Right lobe of liver (tissue), 6 donors: ENCODE results near the gene BCL11B. TPM values are rescaled to one million over a fixed set of nuclear protein-coding genes. Genes with fewer than 3 reads are reported as not detected.

Source experiments
- ATAC-seq, 4 donors: fragments of 200-7000 bp; cut with Tn5 transposase; one replicate each; pipeline ENCODE4 v1.9.1; 2020; ENCODE audit warnings: mild to moderate bottlenecking in 4 of 4, moderate library complexity in 4 of 4
- DNase-seq, 3 donors: peaks; one replicate each; pipeline ENCODE4 v3.0.0-alpha.2; 2020
- H3K27ac ChIP-seq, 3 donors: fragments of 200-600 bp; one replicate each; pipeline ENCODE4 v1.8.0; 2022
- H3K27me3 ChIP-seq, 2 donors: fragments of 200-600 bp; one replicate each; pipeline ENCODE4 v1.8.0; 2022
- H3K36me3 ChIP-seq, 4 donors: fragments of 200-600 bp; sonication (generic) in 1 of 4; one replicate each; pipeline versions ENCODE4 v1.5.1 to v1.8.0; 2017 to 2022; ENCODE audit warnings: control low read depth in 1 of 4
- H3K4me1 ChIP-seq, 4 donors: fragments of 200-600 bp; sonication (generic) in 1 of 4; one replicate each; pipeline versions ENCODE4 v1.5.1 to v1.8.0; 2017 to 2022; ENCODE audit warnings: control low read depth in 1 of 4
- H3K4me3 ChIP-seq, 3 donors: fragments of 200-600 bp; one replicate each; pipeline ENCODE4 v1.8.0; 2022
- H3K9me3 ChIP-seq, 4 donors: fragments of 200-600 bp; sonication (generic) in 1 of 4; one replicate each; pipeline versions ENCODE4 v1.5.1 to v1.8.0; 2017 to 2022; ENCODE audit warnings: control low read depth in 1 of 4
- POLR2A ChIP-seq: fragments of 450-650 bp; IDR thresholded peaks from one replicate; pipeline ENCODE4 v1.6.1; 2017; ENCODE audit warnings: antibody characterized with exemption, mild to moderate bottlenecking
- WGBS: methylation state at CpG from one replicate; pipeline ENCODE4 v1.1.6; 2018; ENCODE audit warnings: low coverage, low lambda C conversion rate; ENCODE audit not compliant: insufficient coverage; ENCODE audit errors: missing lambda C conversion rate; 5-methylcytosine and 5-hydroxymethylcytosine counted together
- intact Hi-C, 2 donors: fragments of 100-400 bp; cut with DNase I; formaldehyde crosslinking; loops; one replicate each; pipeline versions ENCODE4 v1.11.2 to v1.14.1; 2022
- total RNA-seq, 6 experiments: library from RNA; depleted of rRNA in 2 of 6; stranded (reverse); fragments of >200 nt in 2 of 6; fragmentation: NEBNext Ultra II Directional in 3 of 6; extraction: Animal tissue kit (Norgen Biotek cat#: 25700) in 3 of 6; gene quantifications; one replicate each; pipeline versions ENCODE4 v1.1.0 to v1.2.4, GENCODE V29; 2016 to 2023
- TF ChIP-seq, protein P1 (sequence below), 4 donors: fragments of 200-600 bp in 3 of 4; fragments of 450-650 bp in 1 of 4; IDR thresholded peaks; one replicate each; pipeline versions ENCODE4 v1.5.1 to v1.8.0; 2016 to 2022; ENCODE audit warnings: antibody characterized with exemption in 4 of 4, mild to moderate bottlenecking in 2 of 4
- donor health status: DM: no; HTN: yes; CAD: no.
- donor health status: DM: no; HTN: no; CAD: no.
- donor health status: DM: no; HTN: no; CAD: no.
- donor health status: DM: no; HTN: yes; CAD: no.
- donor health status: DM: no; HTN: yes; CAD: no.

The BCL11B gene
- total RNA-seq, 6 experiments from 2014 or later, result 0.04 to 0.61 (median 0.24) TPM

DNA sequence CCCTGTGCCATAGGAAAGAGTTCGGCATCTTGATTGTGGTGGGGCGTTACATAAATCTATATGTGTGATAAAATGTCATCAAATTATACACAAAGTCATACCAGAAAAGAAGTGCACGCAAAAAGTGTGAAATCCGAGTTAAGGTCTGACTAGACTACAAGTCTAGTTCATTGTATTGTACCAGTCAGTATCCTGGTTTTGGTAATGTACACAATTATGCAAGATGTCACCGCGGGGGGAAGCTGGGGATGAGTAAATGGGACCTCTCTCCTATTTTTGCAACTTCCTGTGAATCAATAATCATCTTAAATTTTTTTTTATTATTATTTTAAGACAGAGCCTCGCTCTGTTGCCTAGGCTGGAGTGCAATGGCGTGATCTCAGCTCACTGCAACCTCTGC lies 43.2 kb upstream of the BCL11B start:
- peaks cover 0 to 34% (median 11%) of the 10 kb centered on the region in 4 donors for H3K4me1 ChIP-seq
- TF ChIP-seq POLR2A, result no peak
- TF ChIP-seq, protein P1, sequence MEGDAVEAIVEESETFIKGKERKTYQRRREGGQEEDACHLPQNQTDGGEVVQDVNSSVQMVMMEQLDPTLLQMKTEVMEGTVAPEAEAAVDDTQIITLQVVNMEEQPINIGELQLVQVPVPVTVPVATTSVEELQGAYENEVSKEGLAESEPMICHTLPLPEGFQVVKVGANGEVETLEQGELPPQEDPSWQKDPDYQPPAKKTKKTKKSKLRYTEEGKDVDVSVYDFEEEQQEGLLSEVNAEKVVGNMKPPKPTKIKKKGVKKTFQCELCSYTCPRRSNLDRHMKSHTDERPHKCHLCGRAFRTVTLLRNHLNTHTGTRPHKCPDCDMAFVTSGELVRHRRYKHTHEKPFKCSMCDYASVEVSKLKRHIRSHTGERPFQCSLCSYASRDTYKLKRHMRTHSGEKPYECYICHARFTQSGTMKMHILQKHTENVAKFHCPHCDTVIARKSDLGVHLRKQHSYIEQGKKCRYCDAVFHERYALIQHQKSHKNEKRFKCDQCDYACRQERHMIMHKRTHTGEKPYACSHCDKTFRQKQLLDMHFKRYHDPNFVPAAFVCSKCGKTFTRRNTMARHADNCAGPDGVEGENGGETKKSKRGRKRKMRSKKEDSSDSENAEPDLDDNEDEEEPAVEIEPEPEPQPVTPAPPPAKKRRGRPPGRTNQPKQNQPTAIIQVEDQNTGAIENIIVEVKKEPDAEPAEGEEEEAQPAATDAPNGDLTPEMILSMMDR (IDR thresholded peaks at IDR 0.05), result no peak
- no peak overlapping the region for H3K27ac ChIP-seq
- no peaks in the 10 kb centered on the region for H3K27me3 ChIP-seq
- H3K9me3 ChIP-seq, result no peaks in the 10 kb centered on the region
- WGBS, result 44% methylated on average over 7 of the region's 8 CpGs
- no peaks in the 10 kb centered on the region for H3K36me3 ChIP-seq
- DNase-seq (no peak), ATAC-seq (peak in 1 of 4 donors; percentile 28)
- intact Hi-C loops, result no loop called here
- H3K4me3 ChIP-seq, result no peak overlapping the region

DNA sequence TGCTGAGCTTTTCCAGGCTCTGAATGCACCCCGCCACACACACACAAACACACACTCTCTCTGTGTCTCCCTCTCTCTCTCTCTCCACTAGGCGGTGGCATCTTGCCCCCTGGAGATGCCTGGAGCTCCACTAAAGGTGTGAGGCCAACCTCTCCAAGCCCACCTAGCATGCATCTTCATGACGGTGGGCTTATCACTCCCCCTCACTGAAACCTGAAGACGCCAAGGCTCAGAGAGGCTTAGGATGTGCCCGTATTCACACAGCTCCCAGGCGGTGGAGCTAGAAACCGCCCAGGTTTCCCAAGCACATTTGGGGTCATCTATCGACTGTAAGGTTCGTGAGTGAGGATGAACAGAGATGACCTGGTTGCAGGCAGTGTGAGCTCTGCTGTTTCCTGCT lies 42.6 kb upstream of the BCL11B start:
- DNase-seq, result no peak
- Histone ChIP-seq H3K4me3 (no peak overlapping the region), H3K36me3 (no peaks in the 10 kb centered on the region), H3K9me3 (no peaks in the 10 kb centered on the region), H3K27me3 (no peaks in the 10 kb centered on the region), H3K27ac (no peak overlapping the region), H3K4me1 (peaks cover 0 to 34% (median 11%) of the 10 kb centered on the region in 4 donors)
- TF ChIP-seq, protein P1 (IDR thresholded peaks at IDR 0.05), result no peak
- no peak for TF ChIP-seq POLR2A
- 60% methylated on average over 1 of the region's 9 CpGs for WGBS
- intact Hi-C loops, result no loop called here
- ATAC-seq, result no peak

DNA sequence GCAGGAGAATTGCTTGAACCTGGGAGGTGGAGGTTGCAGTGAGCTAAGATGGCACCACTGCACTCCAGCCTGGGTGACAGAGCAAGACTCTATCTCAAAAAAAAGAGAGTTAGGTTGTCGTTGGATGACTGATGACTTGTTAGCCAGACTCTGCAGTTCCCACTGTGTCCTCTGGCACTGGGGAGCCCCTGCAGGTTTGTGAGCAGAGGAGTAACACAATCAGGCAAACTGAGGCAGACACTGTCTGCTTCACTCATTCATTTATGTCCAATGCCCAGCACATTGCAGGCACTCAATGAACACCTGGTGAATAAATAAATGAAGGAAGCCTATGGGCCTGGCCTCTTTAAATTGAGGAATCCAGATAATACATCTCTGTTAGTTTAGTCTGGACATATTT lies 41.2 kb upstream of the BCL11B start:
- Histone ChIP-seq H3K36me3 (no peaks in the 10 kb centered on the region), H3K4me1 (peaks cover 0 to 31% (median 11%) of the 10 kb centered on the region in 4 donors), H3K27ac (no peak overlapping the region), H3K4me3 (no peak overlapping the region), H3K27me3 (no peaks in the 10 kb centered on the region), H3K9me3 (no peaks in the 10 kb centered on the region)
- ATAC-seq (no peak), DNase-seq (no peak)
- 100% methylated on average over 1 of the region's 1 CpG for WGBS
- intact Hi-C loops, result no loop called here
- no peak for TF ChIP-seq POLR2A
- TF ChIP-seq, protein P1 (IDR thresholded peaks at IDR 0.05), result no peak

DNA sequence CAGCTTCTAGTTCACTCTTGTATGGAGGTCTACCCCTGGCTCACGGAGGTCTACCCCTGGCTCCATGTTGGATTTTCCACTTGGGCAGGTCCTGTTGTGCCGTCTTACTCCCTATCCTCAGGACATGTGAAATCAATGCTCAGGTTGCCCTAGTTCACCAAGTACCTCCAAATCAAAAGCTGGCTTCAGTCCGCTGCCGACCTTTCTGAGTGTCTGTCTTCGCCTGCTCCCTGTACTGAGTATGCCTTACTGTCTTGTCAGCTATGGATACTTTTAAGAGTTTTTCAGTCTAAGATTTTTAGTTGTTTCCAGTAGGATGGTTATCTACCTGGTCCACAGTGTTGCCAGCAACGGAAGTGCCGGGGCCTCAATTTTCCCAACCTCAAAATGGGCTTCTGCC lies 40.1 kb upstream of the BCL11B start:
- ATAC-seq, result no peak
- H3K27me3 ChIP-seq, result no peaks in the 10 kb centered on the region

More for the DNA sequence above, 40.1 kb upstream of the BCL11B start:
- DNase-seq, result no peak
- Histone ChIP-seq H3K4me3 (no peak overlapping the region), H3K9me3 (no peaks in the 10 kb centered on the region), H3K36me3 (no peaks in the 10 kb centered on the region), H3K27ac (no peak overlapping the region), H3K4me1 (peaks cover 0 to 20% (median 7%) of the 10 kb centered on the region in 4 donors)
- TF ChIP-seq POLR2A, result no peak
- TF ChIP-seq, protein P1 (IDR thresholded peaks at IDR 0.05), result no peak
- 94% methylated on average over 6 of the region's 7 CpGs for WGBS
- intact Hi-C loops, result no loop called here
